ENCODE results near the gene ABCB4.

Gene ABCB4

DNA sequence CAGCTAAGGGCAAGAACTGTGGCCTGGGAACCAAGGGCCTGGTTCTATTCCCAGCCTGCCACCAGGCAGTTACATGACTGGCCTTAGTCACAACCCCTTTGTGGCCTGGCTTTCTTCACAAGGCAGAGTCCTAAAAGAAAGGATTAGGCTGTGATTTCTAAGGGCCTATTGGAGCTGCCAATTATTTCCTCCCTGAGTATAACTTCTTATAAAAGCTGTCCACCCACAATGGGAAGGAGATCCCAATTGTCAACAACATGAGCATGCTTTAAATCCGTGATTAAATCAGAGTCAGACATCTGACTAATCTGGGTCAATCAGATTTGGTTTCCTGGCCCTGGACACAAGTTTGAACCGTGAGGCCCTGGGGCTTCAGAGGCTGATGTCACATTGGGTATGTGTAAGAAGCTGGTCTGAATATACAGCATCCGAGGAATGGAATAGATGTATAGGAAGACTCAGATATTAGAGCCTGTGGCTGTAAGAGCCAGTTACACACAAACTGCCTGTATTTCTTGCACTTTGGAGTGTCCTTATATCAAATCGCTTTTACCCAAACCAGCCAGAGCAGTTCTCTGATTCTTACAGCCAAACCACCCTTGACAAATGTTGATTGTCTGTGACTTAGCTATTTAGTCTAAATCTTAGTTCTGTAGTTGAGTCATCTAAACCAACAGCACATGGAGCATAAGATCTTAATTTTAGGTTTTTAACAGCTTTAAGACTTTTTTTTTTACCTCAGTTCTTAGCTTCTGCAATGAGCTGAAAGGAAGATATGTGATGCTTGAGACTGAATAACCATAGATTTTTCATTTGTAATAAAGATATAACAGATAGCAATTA lies 61.3 kb downstream of the ABCB4 start:
- no peak overlapping the region for H2AFZ ChIP-seq (ENCODE audit: low read length)
- no peaks in the 10 kb centered on the region for H3K79me2 ChIP-seq (ENCODE audit: insufficient read depth, low read length)
- H3K36me3 ChIP-seq (ENCODE audit: insufficient read depth, low read length) = no peaks in the 10 kb centered on the region
- H3K4me2 ChIP-seq (ENCODE audit: low read depth, low read length, poor library complexity, severe bottlenecking) = no peak overlapping the region
- no peak for TF ChIP-seq CTCF (conservative IDR thresholded peaks at IDR 0.05; ENCODE audit: low read length)
- no peak for TF ChIP-seq EZH2phosphoT487 (IDR thresholded peaks at IDR 0.05; ENCODE audit: borderline replicate concordance)
- no peaks in the 10 kb centered on the region for H4K20me1 ChIP-seq (ENCODE audit: insufficient read depth, low read length, poor library complexity, severe bottlenecking)
- H3K27me3 ChIP-seq (ENCODE audit: insufficient read depth, low read length, poor library complexity, severe bottlenecking) = no peaks in the 10 kb centered on the region
- H3K9ac ChIP-seq (ENCODE audit: low read depth, low read length, poor library complexity, severe bottlenecking) = no peak overlapping the region
- H3F3A ChIP-seq (ENCODE audit: low read depth) = no peaks in the 10 kb centered on the region
- H3K9me3 ChIP-seq (ENCODE audit: insufficient read depth, low read depth, low read length) = no peaks in the 10 kb centered on the region
- no peak overlapping the region for H3K4me3 ChIP-seq (ENCODE audit: low read length, poor library complexity, severe bottlenecking)
- no peaks in the 10 kb centered on the region for H3K9me2 ChIP-seq (replicated peaks; ENCODE audit: low read depth, low read length)
- no peaks in the 10 kb centered on the region for H3K4me1 ChIP-seq (ENCODE audit: insufficient read depth, low read length, poor library complexity, severe bottlenecking)

- H3K79me2 ChIP-seq (ENCODE audit: insufficient read depth, low read length) = no peaks in the 10 kb centered on the region
- no peaks in the 10 kb centered on the region for H3K9me3 ChIP-seq (ENCODE audit: insufficient read depth, low read depth, low read length)
- H3K9me2 ChIP-seq (replicated peaks; ENCODE audit: low read depth, low read length) = no peaks in the 10 kb centered on the region
- no peak overlapping the region for H3K4me2 ChIP-seq (ENCODE audit: low read depth, low read length, poor library complexity, severe bottlenecking)
- TF ChIP-seq EZH2phosphoT487 (IDR thresholded peaks at IDR 0.05; ENCODE audit: borderline replicate concordance) (no peak), CTCF (conservative IDR thresholded peaks at IDR 0.05; ENCODE audit: low read length) (no peak)
- no peaks in the 10 kb centered on the region for H3F3A ChIP-seq (ENCODE audit: low read depth)
- H4K20me1 ChIP-seq (ENCODE audit: insufficient read depth, low read length, poor library complexity, severe bottlenecking) = no peaks in the 10 kb centered on the region
- no peaks in the 10 kb centered on the region for H3K27me3 ChIP-seq (ENCODE audit: insufficient read depth, low read length, poor library complexity, severe bottlenecking)
- no peaks in the 10 kb centered on the region for H3K4me1 ChIP-seq (ENCODE audit: insufficient read depth, low read length, poor library complexity, severe bottlenecking)
- H3K4me3 ChIP-seq (ENCODE audit: low read length, poor library complexity, severe bottlenecking) = no peak overlapping the region
- no peak overlapping the region for H2AFZ ChIP-seq (ENCODE audit: low read length)
- H3K9ac ChIP-seq (ENCODE audit: low read depth, low read length, poor library complexity, severe bottlenecking) = no peak overlapping the region
- no peaks in the 10 kb centered on the region for H3K36me3 ChIP-seq (ENCODE audit: insufficient read depth, low read length)
Measured at GRCh38 chr7:87413029-87413428, 62.5 kb downstream of the ABCB4 start.

- H3K9ac ChIP-seq (ENCODE audit: low read depth, low read length, poor library complexity, severe bottlenecking) = no peak overlapping the region
- no peak overlapping the region for H2AFZ ChIP-seq (ENCODE audit: low read length)
- H3K79me2 ChIP-seq (ENCODE audit: insufficient read depth, low read length) = no peaks in the 10 kb centered on the region
- no peaks in the 10 kb centered on the region for H3K9me2 ChIP-seq (replicated peaks; ENCODE audit: low read depth, low read length)
- no peak for TF ChIP-seq EZH2phosphoT487 (IDR thresholded peaks at IDR 0.05; ENCODE audit: borderline replicate concordance)
- TF ChIP-seq CTCF (conservative IDR thresholded peaks at IDR 0.05; ENCODE audit: low read length) = no peak
- H3K4me2 ChIP-seq (ENCODE audit: low read depth, low read length, poor library complexity, severe bottlenecking) = no peak overlapping the region
- no peaks in the 10 kb centered on the region for H3F3A ChIP-seq (ENCODE audit: low read depth)
- no peaks in the 10 kb centered on the region for H3K9me3 ChIP-seq (ENCODE audit: insufficient read depth, low read depth, low read length)
- H3K4me1 ChIP-seq (ENCODE audit: insufficient read depth, low read length, poor library complexity, severe bottlenecking) = no peaks in the 10 kb centered on the region
- no peak overlapping the region for H3K4me3 ChIP-seq (ENCODE audit: low read length, poor library complexity, severe bottlenecking)
- no peaks in the 10 kb centered on the region for H3K36me3 ChIP-seq (ENCODE audit: insufficient read depth, low read length)
- H3K27me3 ChIP-seq (ENCODE audit: insufficient read depth, low read length, poor library complexity, severe bottlenecking) = no peaks in the 10 kb centered on the region
- H4K20me1 ChIP-seq (ENCODE audit: insufficient read depth, low read length, poor library complexity, severe bottlenecking) = no peaks in the 10 kb centered on the region
Measured at GRCh38 chr7:87411186-87411585, 64.3 kb downstream of the ABCB4 start.
